ENCODE data around the gene VEZF1. TPM values are rescaled to one million over a fixed set of nuclear protein-coding genes. Genes with fewer than 3 reads are reported as not detected.

Gene VEZF1
- total and polyA plus RNA-seq, 2 donors (not counting 3 experiments of a cell fraction or from before 2014, with no cell fraction given), result 27.8 to 59.0 TPM

GRCh38 chr17:57946798-57947358 is 41.2 kb downstream of the VEZF1 start:
- H3K4me3 ChIP-seq (replicated peaks in 1 of 3; ENCODE audit: insufficient read depth in 1 of 3, low read depth in 1 of 3, low read length in 3 of 3), result peak overlapping the region in 2 of 3 experiments; percentile 8 to 36
- dilution Hi-C loops (cut with MboI; ENCODE audit: extremely low pct_ligation_motif_present, low sequenced_read_pairs) (no loop called here), intact Hi-C loops (cut with micrococcal nuclease) (no loop called here)
- H3K36me3 ChIP-seq (ENCODE audit: control insufficient read depth in 2 of 2, extremely low read depth in 1 of 2, insufficient read depth in 2 of 2, low read length in 2 of 2), result no peaks in the 10 kb centered on the region
- FAIRE-seq, result no peak
- ChIA-PET POLR2A (interaction anchor here (0.7 to 1.2 kb wide), 4 partner anchors 12 to 72 kb away, joined by 3 to 12 read pairs (median 5); partner anchors contain the start of gene SRSF1), CTCF (interaction anchor here (0.8 to 2.5 kb wide), 12 partner anchors 9 to 114 kb away, joined by 3 to 12 read pairs (median 4); partner anchors contain the start of gene CUEDC1)
- no peaks in the 10 kb centered on the region for H3K9me1 ChIP-seq (replicated peaks; ENCODE audit: control insufficient read depth, extremely low read depth, insufficient read depth, low read length)
- no peak for TF ChIP-seq FOS (IDR thresholded peaks at IDR 0.05; ENCODE audit: borderline replicate concordance, insufficient read depth, low read length)
- TF ChIP-seq POLR2A (IDR thresholded peaks at IDR 0.05; ENCODE audit: low read depth, low read length), result no peak
- no peak for TF ChIP-seq EZH2 (IDR thresholded peaks at IDR 0.05; ENCODE audit: borderline replicate concordance, low read depth, low read length, severe bottlenecking)
- TF ChIP-seq MYC (IDR thresholded peaks at IDR 0.05; ENCODE audit: low read depth, low read length), result no peak
- no peak for TF ChIP-seq JUN (IDR thresholded peaks at IDR 0.05; ENCODE audit: borderline replicate concordance, insufficient read depth, insufficient read length, low read depth)
- no peak for TF ChIP-seq POLR2AphosphoS5 (IDR thresholded peaks at IDR 0.05; ENCODE audit: insufficient read depth, low read depth, low read length)
- no peak for TF ChIP-seq CTCF (IDR thresholded peaks at IDR 0.05; ENCODE audit: extremely low read depth in 1 of 2, insufficient read depth in 1 of 2, low read depth in 1 of 2, low read length in 2 of 2)
- TF ChIP-seq MAX (IDR thresholded peaks at IDR 0.05; ENCODE audit: insufficient read depth, insufficient read length), result no peak
- no peak for TF ChIP-seq GATA2 (IDR thresholded peaks at IDR 0.05; ENCODE audit: insufficient read depth, insufficient read length, low read depth, low read length)
- H3K4me1 ChIP-seq (ENCODE audit: control insufficient read depth, extremely low read depth, insufficient read depth, low read length), result peaks cover 37% of the 10 kb centered on the region
- peak overlapping the region; percentile 5 for H2AFZ ChIP-seq (ENCODE audit: low read depth, low read length)
- peak overlapping the region; percentile 64 for H3K4me2 ChIP-seq (ENCODE audit: insufficient read depth, low read length)
- peak overlapping the region; percentile 16 for H3K9ac ChIP-seq (replicated peaks; ENCODE audit: extremely low read depth, insufficient read depth, low read length)
- H3K27me3 ChIP-seq (ENCODE audit: control insufficient read depth in 2 of 2, insufficient read depth in 2 of 2, low read length in 2 of 2), result no peaks in the 10 kb centered on the region
- DNase-seq (ENCODE audit: low read depth, low spot score), result peak; percentile 70
- no TSS peak for BruUV-seq (replicated peaks)
- H3K9me3 ChIP-seq (replicated peaks; ENCODE audit: control insufficient read depth, insufficient read depth, low read length), result no peaks in the 10 kb centered on the region
- H3K27ac ChIP-seq (ENCODE audit: insufficient read depth, low read depth, low read length), result no peak overlapping the region
- no peaks in the 10 kb centered on the region for H4K20me1 ChIP-seq (replicated peaks; ENCODE audit: control insufficient read depth, extremely low read depth, insufficient read depth, low read length)
- H3K79me2 ChIP-seq (ENCODE audit: control insufficient read depth, insufficient read depth, low read length), result peaks cover 8% of the 10 kb centered on the region

Data from endothelial cell of umbilical vein (primary cell).